Choroid plexus epithelial cell (primary cell): ENCODE results near the gene SRGAP2C.
"Not testable (repeated sequence)": the region's sequence is repeated elsewhere in the genome, so short reads cannot be mapped to it uniquely, and the experiment has no call there.

Source experiments
- DNase-seq: peaks from one replicate; pipeline ENCODE4 v3.0.0-alpha.2; 2010; ENCODE audit warnings: low read depth
- H3K4me3 ChIP-seq: 2 replicates; pipeline ENCODE4 v1.5.1; 2011; ENCODE audit warnings: low read depth, mild to moderate bottlenecking, control low read depth, low read length, moderate library complexity

SRGAP2C gene

GRCh38 chr1:121355711-121356420 is 171.1 kb downstream of the SRGAP2C start:
- H3K4me3 ChIP-seq, DNase-seq: not testable (repeated sequence)

GRCh38 chr1:121356819-121357218 is 172.0 kb downstream of the SRGAP2C start:
- H3K4me3 ChIP-seq, DNase-seq: not testable (repeated sequence)

DNA sequence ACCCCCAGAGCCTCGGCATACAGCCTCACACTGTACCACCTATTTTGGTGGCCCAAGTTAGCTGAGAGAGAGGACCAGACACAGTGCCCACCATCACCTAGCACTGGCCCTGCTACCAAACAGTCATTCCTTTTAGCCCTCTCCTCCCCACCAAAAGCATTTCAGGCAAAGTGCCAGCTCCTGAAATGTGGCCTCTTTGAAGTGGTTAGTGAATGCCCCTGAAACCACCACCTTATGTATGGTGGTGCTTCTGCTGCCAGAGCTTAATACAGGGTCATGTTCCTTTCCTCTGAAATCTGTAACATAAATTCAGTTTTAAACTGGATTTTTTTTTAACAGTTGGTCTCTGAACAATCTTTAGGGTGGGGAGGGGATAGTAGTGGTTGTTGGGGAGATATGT is 175.8 kb downstream of the SRGAP2C start:
- DNase-seq, H3K4me3 ChIP-seq: not testable (repeated sequence)

- not testable (repeated sequence) for DNase-seq
Measured at GRCh38 chr1:121361451-121362233, 176.9 kb downstream of the SRGAP2C start.

GRCh38 chr1:121362234-121362883 is 177.6 kb downstream of the SRGAP2C start:
- not testable (repeated sequence) for H3K4me3 ChIP-seq, DNase-seq

More at GRCh38 chr1:121361451-121362233, 176.9 kb downstream of the SRGAP2C start:
- H3K4me3 ChIP-seq: not testable (repeated sequence)

GRCh38 chr1:121365316-121365715 is 180.5 kb downstream of the SRGAP2C start:
- H3K4me3 ChIP-seq, DNase-seq: not testable (repeated sequence)

DNA sequence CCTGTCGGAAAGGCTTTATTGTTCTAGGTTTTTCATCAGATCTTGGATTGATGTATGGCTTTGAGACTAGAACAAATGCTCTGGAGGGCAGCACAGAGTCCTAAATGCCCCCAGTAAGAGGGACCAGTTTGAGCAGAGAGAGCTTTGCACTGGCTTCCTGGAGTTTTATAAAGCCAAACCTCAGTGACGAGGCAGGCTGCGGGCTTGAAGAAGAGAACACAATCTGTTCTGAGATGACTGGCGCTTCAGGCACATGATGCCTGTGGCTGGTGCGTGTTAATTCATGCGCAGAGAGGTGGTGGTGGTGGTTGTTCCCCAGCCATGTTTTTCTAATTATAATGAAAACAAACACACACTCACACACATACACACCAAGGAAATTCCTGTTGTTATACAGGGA is 180.9 kb downstream of the SRGAP2C start:
- peak; percentile 5 for DNase-seq
- H3K4me3 ChIP-seq: not testable (repeated sequence)

DNA sequence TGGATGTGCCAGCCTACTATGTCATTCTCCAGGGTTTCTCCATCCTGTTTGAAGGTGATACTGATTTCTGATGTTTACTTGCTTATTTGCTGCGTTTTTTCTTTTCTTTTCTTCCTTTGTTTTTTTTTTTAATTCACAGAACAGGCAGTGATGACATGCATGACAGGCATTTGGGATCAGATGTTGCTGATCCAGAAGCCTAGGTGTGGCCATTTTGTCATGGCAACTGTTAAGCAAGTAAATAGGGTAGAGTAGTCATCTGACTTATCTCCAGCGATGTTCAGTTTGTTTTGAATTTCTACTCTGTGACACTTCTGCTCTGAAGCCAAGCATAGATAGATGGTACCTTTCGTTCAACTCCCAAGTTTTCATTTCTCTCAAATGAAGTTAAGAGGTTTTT is 181.4 kb downstream of the SRGAP2C start:
- H3K4me3 ChIP-seq, DNase-seq: not testable (repeated sequence)

DNA sequence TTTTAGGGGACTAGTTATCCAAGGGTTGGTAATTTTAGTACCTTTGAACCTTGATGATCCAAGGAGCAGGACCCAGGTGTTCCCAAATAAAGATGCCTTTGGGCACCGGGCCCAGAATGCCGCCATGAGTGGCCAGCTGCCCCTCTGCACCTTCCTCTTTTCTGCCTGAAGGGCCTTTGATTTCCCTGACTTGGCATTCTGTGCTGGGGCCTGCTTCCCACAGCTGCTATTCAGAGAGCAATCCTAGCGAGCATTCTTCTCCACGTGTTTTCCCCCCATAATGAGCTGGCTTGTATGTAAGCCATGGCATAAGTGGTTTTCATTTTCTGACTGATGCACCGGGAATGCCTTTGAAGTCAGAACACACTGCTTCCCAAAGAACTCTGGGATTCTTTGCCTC is 184.1 kb downstream of the SRGAP2C start:
- H3K4me3 ChIP-seq, DNase-seq: not testable (repeated sequence)

- H3K4me3 ChIP-seq, DNase-seq: not testable (repeated sequence)
Measured at GRCh38 chr1:121369959-121370358, 185.2 kb downstream of the SRGAP2C start.

- DNase-seq, H3K4me3 ChIP-seq: not testable (repeated sequence)
Measured at GRCh38 chr1:121374851-121375367, 190.1 kb downstream of the SRGAP2C start.

- not testable (repeated sequence) for DNase-seq, H3K4me3 ChIP-seq
Measured at GRCh38 chr1:121376986-121377385, 192.2 kb downstream of the SRGAP2C start.

GRCh38 chr1:121378757-121379156 is 194.0 kb downstream of the SRGAP2C start:
- not testable (repeated sequence) for H3K4me3 ChIP-seq, DNase-seq

DNA sequence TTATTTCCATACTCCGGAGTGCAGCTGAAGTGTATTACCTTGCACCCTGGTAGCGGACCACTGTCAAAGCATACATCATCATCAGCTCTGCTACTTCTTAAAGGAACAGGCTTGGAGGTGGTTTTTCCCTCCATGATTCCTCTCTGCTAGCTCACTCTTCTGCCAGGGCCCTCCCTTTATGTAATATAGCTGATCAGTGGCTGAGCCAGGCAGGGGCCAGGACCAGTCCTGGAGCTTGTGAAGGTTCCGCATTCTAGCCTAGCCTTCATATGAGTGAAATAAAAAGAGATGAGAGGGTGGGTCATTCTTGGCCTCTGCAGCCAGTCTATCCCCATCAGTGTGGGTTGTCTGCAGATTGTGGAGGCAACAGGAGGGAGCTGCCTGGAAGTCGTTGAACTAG is 200.0 kb downstream of the SRGAP2C start:
- not testable (repeated sequence) for DNase-seq

DNA sequence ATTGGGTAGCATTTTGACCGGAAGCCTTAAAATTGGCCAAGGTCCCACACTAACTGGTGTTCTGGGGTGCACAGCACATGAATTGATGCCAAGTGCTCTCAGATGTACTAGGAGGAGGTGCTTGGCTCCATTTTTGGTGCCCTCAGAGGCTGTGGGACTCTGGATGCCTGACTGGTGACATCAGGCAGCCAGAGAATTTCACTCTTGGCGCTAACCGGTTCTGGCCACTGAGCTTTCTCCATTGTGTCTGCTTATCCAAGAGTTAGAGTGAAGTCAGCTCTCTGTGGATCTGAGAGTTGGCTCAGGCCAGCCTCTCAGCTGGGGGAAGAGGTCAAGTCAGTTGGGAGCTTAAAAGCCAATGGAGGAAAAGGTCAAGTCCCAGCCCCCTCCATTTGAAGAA is 200.4 kb downstream of the SRGAP2C start:
- H3K4me3 ChIP-seq, DNase-seq: not testable (repeated sequence)

More for the DNA sequence above, 200.0 kb downstream of the SRGAP2C start:
- not testable (repeated sequence) for H3K4me3 ChIP-seq

- H3K4me3 ChIP-seq, DNase-seq: not testable (repeated sequence)
Measured at GRCh38 chr1:121385563-121386288, 201.0 kb downstream of the SRGAP2C start.

DNA sequence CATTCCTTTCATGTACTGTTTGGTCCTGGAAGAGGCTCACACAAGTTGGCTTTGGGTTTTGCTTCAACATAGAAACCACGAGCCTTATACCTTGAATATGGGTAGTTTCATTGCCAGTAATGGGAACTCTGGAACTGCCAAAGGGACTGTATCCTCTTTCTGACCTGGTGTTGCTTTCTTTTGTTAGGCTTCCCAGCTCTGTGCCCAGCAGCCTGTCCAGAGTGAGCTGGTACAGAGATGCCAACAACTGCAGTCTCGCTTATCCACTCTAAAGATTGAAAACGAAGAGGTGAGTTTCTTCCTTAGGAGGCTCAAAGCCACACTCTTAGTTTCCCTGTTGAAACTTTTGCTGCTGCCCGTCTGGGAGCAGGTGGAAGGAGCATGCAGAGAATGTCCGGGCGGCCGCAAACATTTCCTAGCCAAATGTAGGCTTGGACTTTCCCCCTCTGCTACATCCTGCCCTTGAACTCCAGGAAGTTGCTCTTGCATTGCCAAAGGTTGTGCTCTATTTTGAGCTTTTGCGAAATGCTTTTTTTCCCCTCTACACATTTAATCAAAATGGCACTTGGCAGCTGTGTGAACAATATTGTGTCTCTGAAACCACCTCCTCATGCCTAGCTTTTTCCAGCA is 201.7 kb downstream of the SRGAP2C start:
- not testable (repeated sequence) for DNase-seq, H3K4me3 ChIP-seq

DNA sequence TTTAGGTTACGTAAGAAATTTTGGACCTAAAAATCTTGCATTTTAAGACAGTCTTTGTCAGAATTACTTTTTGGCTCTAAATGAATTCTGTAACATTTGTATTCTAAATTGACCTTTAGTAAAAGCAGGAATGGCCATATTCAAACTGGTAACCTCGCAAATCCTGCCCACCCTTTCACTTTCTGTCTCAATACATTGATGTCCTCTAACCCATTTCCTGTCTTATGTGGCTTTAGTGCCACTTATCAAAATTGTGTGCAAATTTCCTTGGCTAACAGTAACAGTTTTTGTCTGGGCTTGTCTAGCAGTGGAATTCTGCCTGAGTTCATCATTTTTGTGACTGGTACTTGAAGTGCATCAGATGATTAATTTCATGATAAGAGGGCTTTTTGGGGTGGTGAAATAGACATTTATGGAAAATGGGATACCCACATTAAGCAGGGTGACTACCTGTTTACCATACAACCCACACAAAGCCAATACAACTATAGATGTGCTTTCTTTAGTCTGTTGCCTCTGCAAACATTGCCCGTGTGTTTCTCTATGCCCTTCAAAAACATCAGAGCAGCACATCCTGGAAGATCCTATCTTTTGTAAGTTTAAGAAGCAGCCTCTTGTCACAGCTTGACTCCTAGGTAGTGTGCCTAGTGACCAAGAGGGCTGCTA is 205.3 kb downstream of the SRGAP2C start:
- not testable (repeated sequence) for DNase-seq, H3K4me3 ChIP-seq
